ENCODE data around the gene ZDHHC14. TPM values are rescaled to one million over a fixed set of nuclear protein-coding genes. Genes with fewer than 3 reads are reported as not detected.
"Not testable (repeated sequence)": the region's sequence is repeated elsewhere in the genome, so short reads cannot be mapped to it uniquely, and the experiment has no call there.

Gene ZDHHC14
- total RNA-seq, 1 donor from 2014 or later, result 26.1 TPM

DNA sequence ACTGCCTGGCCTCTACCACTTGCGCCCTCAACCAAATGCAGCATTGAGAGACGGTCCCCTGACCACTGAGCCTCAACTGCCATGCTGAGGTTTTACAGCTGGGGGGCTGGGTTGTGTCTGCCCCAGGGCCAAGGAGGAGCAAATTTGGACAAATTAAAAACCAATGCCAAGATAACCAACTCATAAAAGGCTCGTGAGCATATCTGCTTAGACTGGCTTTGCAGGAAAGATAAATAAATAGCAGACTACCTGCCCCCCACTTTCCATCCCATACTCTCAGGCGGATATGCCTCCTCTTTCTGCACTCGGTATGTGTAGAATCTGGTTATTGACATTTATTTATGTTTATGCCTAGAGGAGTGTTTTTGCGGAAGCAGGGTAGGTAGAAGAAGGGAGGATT is 76.8 kb downstream of the ZDHHC14 start:
- intact Hi-C loops (cut with DNase I), result no loop called here
- no peak for DNase-seq (ENCODE audit: low spot score)

DNA sequence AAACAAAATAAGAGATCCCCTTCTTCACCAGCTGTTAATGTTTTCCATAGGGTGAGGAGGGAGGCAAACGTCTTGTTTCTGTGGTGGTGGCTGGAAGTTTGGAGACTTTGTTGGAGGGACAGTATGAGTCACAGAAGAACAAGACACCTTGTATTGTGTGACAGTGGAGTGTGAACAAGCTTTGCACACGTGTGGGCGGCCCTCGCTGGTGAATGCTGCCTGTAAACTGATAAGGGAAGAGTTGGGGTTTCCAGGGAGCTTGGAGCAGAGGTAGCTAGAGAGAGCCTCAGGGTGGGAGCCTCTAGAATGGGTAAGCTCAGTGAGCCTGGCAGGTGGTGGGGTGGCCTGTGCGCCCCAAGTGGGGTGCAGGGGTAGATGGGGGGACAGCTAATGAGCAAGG is 78.3 kb downstream of the ZDHHC14 start:
- no peak for DNase-seq (ENCODE audit: low spot score)

DNA sequence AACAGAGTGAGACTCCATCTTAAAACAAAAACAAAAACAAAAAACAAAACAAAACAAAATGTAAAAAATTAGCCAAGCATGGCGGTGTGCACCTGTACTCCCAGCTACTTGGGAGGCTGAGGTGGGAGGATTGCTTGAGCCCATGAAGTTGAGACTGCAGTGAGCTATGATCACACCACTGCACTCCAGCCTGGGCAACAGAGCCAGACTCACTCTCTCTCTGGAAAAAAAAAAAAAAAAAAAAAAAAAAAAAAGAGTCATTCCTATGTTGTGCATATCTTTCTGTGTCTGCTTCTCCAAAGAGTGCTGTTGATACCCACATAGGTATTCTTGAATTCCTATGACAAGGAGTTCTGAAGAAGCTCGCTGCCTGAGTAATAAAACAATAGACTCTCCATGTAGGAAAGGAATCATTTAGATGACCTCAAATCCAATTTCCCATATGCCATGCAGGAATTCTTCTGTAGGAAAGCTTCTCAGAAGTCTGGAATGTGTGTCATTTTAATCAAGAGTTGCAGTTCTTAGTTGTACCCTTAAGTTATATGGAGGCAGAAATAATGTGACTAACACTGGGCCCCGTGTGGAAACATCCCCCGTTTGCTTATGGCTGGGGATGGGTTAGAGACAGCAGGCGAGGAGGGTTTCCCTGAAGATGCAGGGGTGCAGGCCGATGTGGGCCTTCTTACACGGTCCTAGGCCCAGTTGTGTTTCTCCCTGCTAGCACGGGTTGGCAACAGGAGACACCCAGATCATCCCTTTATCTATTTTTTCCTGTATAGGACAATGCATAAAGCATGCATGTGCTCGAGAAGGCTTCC is 79.4 kb downstream of the ZDHHC14 start:
- no peak for DNase-seq (ENCODE audit: low spot score)
- intact Hi-C loops (cut with DNase I), result no loop called here

More for the DNA sequence above, 78.3 kb downstream of the ZDHHC14 start:
- intact Hi-C loops (cut with DNase I), result no loop called here

DNA sequence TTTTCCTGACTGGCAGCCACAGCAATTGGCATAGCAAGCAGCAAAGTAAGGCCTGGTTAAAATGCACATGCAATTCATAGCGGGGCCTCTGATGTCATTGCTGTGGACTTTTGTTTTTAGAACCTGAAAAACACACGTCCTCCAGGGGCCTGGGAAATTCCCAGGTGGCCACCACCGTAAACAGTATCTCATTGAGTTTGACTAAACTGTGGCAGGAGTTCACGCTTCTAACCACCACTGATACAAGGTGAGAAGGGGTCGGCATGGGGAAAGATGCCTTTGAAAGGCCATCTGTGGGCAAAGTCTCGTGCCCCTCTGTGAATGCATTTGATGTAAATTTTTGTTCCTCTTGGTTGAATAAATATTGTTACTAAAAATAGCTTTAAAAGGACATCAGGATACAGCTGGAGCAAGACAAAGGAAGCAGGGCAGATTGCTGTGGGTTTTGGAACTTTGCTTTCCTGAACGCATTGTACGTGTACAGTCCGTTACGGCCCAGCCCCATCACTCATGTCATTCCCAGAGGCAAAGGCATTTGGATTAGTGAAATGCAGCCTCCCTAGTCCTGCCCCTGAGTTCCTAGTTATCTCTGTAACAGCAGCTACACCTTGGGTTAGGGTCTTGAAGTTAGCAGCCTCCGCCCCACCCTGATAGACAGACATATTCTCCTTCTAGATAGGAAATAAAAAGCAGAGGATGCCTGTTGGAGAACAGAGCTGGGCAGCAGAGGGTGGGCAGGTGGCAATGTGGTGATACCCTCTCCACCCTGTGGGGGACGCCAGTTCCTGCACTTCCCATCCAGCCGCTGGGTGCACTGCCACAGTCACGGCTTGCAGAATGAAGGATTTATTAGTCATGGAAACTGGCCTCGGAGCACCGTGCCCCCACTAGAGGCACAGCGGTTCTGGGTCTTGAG is 80.3 kb downstream of the ZDHHC14 start:
- no peak for DNase-seq (ENCODE audit: low spot score)
- intact Hi-C loops (cut with DNase I), result no loop called here

DNA sequence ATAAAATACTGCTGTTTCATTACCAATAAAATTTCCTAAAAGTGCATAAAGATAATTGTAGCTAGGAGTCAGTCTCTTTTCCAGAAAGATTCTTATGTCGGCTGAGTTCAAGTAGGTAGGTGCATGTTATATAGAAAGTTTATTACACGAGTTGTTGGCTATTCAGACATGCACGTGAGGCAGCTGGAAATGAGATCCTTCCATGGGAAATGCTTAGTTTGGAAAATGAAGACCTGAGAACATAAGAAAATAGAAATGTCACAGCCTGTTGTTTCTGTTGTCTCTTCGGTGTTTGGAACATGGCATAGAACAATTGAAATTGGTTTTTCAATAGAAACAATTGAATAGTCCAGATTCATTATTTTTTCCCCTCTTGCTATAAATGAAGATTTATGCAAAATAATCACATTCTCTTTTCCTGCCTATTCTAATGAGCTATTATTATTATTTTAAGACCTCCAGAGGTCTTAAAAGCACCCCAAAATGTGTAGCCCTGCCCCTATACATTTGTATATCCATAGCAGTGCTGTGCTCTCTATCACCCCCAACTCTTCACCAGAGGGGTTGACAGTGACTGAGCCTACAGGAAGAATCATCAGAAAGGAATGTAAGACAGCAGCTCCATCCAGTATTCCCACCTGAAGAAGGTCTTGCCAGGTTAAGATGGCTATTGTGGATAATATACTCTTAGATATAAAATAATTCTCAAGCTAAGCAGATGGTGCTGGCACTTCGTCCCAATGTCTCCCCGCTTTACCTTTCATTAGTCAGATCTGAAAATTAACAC is 82.2 kb downstream of the ZDHHC14 start:
- intact Hi-C loops (cut with DNase I), result no loop called here
- no peak for DNase-seq (ENCODE audit: low spot score)

DNA sequence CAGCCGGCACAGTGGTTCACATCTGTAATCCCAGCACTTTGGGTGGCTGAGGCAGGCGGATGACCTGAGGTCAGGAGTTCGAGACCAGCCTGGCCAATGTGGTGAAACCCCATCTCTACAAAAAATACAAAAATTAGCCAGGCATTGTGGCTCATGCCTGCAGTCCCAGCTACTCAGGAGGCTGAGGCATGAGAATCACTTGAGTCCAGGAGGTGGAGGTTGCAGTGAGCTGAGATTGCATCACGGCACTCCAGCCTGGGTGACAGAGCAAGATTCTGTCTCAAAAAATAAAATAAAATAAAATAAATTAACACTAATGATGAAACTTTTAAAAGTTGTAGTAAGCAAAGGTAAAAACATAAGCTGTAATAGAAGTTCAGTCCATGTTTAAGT is 82.7 kb downstream of the ZDHHC14 start:
- intact Hi-C loops (cut with DNase I); DNase-seq (ENCODE audit: low spot score): not testable (repeated sequence)

DNA sequence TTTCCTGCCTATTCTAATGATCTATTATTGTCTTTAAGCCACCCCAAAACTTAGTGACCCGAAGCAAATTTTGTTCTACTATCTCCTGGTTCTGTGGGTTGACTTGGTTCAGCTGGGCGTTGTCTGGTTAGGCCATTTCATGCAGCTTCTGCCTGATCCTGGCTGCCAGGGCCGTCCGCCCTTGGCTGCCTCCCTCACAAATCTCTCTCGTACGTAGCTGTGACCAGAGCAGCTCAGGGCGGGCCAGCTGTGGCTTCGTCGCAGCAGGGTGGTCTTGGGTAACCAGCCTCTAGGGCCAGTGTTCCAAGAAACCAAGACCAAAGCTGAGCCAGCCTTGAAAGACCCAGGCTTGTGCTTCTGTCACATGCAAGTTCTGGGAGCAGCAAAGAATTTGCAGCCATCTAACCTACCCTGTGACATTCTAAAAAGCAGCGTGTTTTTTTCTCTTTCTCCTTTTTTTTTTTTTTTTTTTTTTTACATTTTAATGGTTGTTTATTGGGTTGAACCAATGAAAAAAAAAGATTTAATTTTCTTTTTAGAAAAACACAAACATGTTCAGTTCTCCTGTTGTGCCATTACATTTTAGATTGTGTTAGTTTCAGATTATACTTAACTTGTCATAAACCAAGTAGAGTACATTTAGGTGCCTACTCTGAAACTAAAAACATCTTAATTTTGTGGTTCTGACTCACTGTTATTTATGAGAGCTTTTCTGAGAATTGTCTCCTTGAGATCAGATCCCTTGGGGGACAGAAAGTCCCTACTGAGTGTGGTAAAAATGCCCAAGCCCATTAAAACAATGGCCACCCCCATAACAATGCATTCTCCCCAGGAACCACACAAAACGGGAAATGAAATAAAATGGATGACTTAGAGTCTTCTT is 83.9 kb downstream of the ZDHHC14 start:
- DNase-seq (ENCODE audit: low spot score), result no peak
- intact Hi-C loops (cut with DNase I), result no loop called here

DNA sequence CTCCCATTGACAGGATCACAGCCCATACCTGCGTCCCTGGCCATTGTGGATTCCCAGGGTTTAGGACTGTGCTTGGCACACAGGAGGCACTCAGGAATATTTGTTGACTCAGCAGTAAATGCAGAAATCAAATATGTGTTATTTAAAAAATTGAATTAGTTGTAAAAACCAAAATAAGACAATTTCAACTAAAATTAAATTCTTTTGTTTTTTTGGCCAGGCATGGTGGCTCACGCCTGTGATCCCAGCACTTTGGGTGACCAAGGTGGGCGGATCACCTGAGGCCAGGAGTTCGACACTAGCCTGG is 85.3 kb downstream of the ZDHHC14 start:
- no peak for DNase-seq (ENCODE audit: low spot score)
- intact Hi-C loops (cut with DNase I), result no loop called here

DNA sequence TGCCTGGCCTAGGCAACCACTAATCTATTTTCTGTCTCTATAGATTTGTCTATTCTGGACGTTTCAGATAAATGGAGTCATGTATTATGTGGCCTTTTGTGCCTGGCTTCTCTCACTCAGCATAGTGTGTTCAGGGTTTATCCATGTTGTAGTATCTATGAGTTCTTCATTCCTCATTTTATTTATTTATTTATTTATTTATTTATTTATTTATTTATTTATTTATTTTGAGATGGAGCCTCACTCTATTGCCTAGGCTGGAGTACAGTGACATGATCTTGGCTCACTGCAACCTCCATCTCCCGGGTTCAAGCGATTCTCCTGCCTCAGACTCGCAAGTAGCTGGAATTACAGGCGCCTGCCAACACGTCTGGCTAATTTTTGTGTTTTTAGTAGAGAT is 86.3 kb downstream of the ZDHHC14 start:
- DNase-seq (ENCODE audit: low spot score); intact Hi-C loops (cut with DNase I): not testable (repeated sequence)

DNA sequence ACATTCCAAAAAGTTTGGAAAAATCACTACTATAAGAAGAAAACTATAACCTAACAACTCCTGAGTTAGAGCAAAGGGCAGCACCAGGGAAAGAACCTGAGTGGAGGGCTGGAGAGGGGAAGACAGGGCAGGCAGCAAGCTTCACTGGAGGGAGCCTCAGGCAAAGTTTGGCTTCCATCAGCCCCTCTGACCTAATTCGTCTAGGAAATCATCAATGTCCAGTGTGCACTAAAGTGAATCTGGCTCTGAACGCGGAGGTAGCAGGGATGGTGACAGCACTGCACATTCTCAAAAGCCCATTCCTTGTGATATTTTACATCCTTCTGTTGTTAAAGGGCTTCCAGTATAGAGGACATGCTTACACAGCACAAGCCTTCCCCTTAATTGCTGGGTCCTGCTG is 87.1 kb downstream of the ZDHHC14 start:
- intact Hi-C loops (cut with DNase I), result no loop called here
- DNase-seq (ENCODE audit: low spot score), result no peak

DNA sequence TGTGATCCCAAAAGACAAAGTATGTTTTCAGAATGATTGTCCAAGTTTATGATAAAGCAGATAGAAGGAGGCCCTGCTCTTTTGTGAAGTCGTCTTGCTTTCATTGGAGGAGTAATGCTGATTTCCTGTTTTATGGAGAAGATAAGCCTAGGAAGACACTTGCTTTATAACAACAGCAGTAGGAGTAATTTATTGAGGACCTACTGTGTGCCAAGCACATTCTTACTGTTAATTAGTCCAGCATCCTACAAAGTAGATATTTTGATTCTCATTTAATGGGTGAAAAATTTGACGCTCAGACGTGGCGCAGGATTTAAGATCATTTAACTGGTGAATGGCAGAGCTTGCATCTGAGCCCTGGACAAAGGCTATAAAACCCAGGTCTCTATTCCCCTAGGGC is 87.6 kb downstream of the ZDHHC14 start:
- intact Hi-C loops (cut with DNase I), result no loop called here

DNA sequence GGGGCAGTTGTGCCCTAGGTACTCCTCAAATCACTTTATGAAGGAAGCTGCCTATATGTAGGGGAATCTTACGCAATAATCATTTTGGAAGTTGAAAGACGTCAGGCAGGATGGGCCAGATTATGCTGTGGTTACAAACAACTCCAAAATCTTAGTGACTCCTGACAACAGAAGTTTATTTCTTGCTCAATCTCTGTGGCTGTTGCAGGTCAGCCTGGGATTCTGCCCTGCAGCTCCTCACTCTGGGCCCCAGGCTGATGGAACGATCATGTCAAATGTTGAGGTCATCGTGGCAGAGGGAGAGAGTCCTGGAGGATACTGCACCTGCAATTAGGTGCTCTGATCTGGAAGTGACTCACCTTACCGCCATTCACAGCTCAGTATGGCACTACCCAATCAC is 88.4 kb downstream of the ZDHHC14 start:
- no peak for DNase-seq (ENCODE audit: low spot score)
- intact Hi-C loops (cut with DNase I), result no loop called here

More for the DNA sequence above, 87.6 kb downstream of the ZDHHC14 start:
- no peak for DNase-seq (ENCODE audit: low spot score)

DNA sequence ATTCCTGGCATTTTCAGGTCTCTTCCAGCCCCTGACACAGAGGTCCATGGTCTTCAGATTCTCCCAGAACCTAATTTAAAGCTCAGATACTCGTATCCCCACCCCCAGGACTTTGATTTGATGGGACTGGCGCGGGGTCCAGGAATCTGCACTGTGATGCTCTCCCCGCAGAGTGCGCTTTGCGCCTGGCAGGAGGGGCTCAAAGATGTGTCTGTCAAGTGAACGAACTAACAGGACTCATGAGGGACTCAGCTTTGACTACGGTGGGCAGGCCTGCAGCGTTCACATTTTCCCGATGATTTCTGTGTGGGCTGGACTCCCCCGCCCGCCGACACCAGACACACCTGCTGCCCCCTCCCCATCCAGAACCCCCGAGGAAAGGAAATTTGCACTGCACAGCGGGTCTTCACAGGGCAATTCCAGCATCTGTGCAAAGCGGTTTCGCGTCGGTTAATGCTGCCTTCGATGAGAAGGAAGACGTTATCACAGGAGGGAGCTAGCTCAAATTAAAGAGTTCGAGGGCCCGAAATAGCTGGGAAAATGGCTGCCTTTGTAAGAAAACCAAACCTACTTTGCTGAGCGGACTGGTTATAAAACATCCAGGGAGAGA is 90.2 kb downstream of the ZDHHC14 start:
- no peak for DNase-seq (ENCODE audit: low spot score)
- intact Hi-C loops (cut with DNase I), result no loop called here

DNA sequence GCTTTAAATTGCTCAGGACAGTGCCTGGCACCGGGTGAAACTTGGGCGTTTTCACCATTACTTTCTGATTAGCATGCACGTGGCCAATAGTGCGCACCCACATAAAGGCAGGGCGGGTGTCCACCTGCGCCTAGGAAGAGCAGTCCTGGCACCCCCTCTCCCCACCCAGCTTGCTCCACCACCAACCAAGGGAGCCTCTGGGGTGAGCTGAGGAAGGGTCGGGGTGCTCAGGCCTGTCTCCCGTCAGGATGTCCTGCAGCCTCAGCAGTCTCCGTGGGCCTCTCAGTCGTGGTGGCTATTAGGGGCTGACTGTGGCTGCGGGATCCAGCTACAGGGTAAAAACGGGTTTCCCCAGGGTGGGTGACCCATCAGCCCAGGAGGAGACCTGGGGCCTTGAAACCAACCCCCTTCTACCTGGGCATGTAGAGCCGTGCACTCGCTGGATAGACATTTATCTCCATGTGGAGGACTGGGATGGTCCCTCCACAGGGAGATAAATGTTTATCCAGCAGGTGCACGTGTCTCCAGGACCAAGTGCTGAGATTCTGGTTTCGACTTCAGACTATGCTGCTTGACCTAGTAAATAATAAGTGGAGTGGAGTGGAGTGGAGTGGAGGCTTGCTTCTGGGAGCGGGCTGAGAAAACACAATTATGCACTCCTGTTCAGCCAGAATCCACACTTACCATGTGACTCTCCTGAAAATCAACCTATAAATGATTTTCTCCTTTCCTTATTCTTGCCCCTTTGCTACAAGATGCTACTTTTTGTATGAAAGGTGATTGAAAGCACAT is 91.1 kb downstream of the ZDHHC14 start:
- no peak for DNase-seq (ENCODE audit: low spot score)
- intact Hi-C loops (cut with DNase I), result no loop called here

DNA sequence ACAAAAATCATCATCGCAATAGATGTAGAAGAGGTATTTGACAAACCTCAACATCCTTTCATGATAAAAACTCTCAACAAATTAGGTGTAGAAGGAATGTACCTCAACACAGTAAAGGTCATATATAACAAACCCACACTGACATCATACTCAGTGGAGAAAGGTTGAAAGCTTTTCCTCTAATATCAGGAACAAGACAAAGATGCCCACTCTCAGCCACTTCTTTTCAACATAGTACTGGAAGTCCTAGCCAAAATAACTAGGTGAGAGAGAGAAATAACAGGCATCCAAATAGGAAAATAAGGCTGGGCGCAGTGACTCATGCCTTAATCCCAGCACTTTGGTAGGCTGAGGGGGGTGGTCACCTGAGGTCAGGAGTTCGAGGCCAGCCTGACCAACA is 95.8 kb downstream of the ZDHHC14 start:
- no peak for DNase-seq (ENCODE audit: low spot score)
- intact Hi-C loops (cut with DNase I), result no loop called here

DNA sequence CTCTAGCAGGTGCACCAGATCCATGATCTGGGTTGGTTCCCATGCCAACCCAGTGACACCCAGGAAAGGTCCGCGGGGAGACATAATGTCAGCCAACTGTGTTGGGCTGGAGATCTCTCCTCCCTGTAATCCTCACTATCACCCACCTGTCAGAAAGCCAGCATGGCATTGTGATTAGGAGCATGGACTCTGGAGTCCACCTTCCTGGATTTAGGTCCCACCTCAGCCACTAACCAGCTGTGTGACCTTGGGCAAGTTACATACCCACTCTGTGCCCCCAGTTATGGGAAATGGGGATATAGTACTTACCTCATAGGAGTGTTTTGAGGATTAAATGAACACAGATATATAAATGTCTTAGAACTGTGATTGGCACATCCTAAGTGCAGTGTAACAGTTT is 97.9 kb downstream of the ZDHHC14 start:
- intact Hi-C loops (cut with DNase I), result no loop called here
- DNase-seq (ENCODE audit: low spot score), result no peak

DNA sequence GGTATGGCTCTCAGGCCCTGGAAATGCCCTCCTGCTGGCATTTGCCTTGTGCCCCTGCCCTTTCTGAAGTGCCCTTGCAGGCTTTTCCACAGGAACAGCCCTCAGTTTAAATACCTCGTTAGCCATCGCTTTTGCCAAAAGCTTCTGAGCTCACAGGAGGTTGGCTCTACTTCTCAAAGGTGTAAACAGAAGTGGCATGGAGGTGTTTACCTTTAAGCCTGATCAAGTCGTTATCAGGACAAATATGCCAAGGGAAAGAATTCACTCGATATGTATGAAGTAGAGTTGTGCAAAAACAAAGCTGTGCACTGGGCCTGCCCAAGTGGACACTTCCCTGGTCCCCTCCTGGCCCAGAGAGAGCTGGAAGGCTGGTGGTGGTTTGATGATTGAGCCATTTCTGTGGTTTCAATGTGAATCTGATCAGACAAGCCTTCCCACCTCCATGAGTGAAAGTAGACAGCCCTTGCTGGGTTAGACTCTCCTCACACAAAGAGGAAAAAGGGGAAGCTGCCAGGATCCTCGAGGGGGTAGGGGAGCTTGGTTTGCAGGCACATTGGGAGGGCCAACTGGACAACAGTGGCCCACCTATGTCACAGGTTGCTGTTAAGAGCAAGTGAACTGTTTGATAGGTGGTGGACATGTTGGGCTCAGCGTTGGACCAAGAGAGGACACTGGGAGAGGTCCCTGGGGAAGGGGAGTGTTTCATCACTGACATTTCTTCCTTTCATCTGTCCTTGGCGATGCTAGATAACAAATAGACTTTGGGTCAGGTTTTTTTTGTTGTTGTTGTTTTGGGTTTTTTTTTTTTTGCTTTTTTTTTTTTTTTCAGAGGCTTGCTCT is 98.7 kb downstream of the ZDHHC14 start:
- intact Hi-C loops (cut with DNase I), result no loop called here
- no peak for DNase-seq (ENCODE audit: low spot score)

All from cardiac septum (tissue), 1 donor.